Sigmoid colon (tissue), 7 donors: ENCODE data around the gene TBC1D16. TPM values are rescaled to one million over a fixed set of nuclear protein-coding genes. Genes with fewer than 3 reads are reported as not detected.
A peak's percentile ranks its signal among the peaks of the same experiment; 100 is the strongest.

Source experiments
- DNase-seq: peaks from one replicate; pipeline ENCODE4 v3.0.0-alpha.2; 2019
- H3K27ac ChIP-seq, 4 donors: fragments of 200-600 bp; sonication (generic); one replicate each; pipeline ENCODE4 v1.5.1; 2016 to 2019; ENCODE audit warnings: mild to moderate bottlenecking in 1 of 4
- H3K27me3 ChIP-seq, 3 donors: fragments of 200-600 bp; sonication (generic); one replicate each; pipeline ENCODE4 v1.5.1; 2019; ENCODE audit warnings: mild to moderate bottlenecking in 1 of 3
- H3K36me3 ChIP-seq, 4 donors: fragments of 200-600 bp; sonication (generic); one replicate each; pipeline ENCODE4 v1.5.1; 2016 to 2019
- H3K4me1 ChIP-seq, 4 donors: fragments of 200-600 bp; sonication (generic); one replicate each; pipeline ENCODE4 v1.5.1; 2017 to 2019
- H3K4me3 ChIP-seq, 4 donors: fragments of 200-600 bp; sonication (generic); one replicate each; pipeline ENCODE4 v1.5.1; 2017 to 2019; ENCODE audit warnings: mild to moderate bottlenecking in 2 of 4, moderate library complexity in 1 of 4
- H3K9me3 ChIP-seq, 4 donors: fragments of 200-600 bp in 3 of 4; sonication (generic) in 3 of 4; one replicate each; pipeline versions ENCODE4 v1.5.1 to v1.6.1; 2013 to 2019
- EP300 ChIP-seq, 4 donors: sonication (generic); formaldehyde crosslinking; IDR thresholded peaks; one replicate each; pipeline ENCODE4 v1.6.1; 2017; ENCODE audit warnings: antibody characterized with exemption in 4 of 4
- POLR2A ChIP-seq, 2 donors: fragments of 450-650 bp; IDR thresholded peaks; one replicate each; pipeline ENCODE4 v1.6.1; 2016; ENCODE audit warnings: antibody characterized with exemption in 2 of 2, mild to moderate bottlenecking in 2 of 2, moderate library complexity in 2 of 2
- POLR2AphosphoS5 ChIP-seq, 4 donors: sonication (generic); formaldehyde crosslinking; IDR thresholded peaks; one replicate each; pipeline ENCODE4 v1.6.1; 2017; ENCODE audit warnings: antibody characterized with exemption in 4 of 4
- WGBS, 2 donors: extraction: QIAGEN DNeasy Blood & Tissue Kit; methylation state at CpG; one replicate each; pipeline ENCODE4 v1.1.7; 2013; 5-methylcytosine and 5-hydroxymethylcytosine counted together
- intact Hi-C: fragments of 100-400 bp; cut with DNase I; formaldehyde crosslinking; loops from one replicate; pipeline ENCODE4 v1.15.1; 2023
- polyA plus RNA-seq, 3 donors: library from polyadenylated mRNA; stranded (reverse); fragments of 200-250 nt; gene quantifications; one replicate each; pipeline ENCODE4 v1.2.3, GENCODE V29; 2013
- total RNA-seq, 4 donors: library from RNA; depleted of rRNA; stranded (reverse); fragments of >200 nt; gene quantifications; one replicate each; pipeline ENCODE4 v1.1.0, GENCODE V29; 2016
- TF ChIP-seq, protein P1 (sequence below), 4 experiments: fragments of 450-650 bp in 3 of 4; fragments of 200-600 bp in 1 of 4; IDR thresholded peaks; one replicate each; pipeline ENCODE4 v1.5.1; 2016 to 2019; ENCODE audit warnings: antibody characterized with exemption in 4 of 4, mild to moderate bottlenecking in 3 of 4, moderate library complexity in 2 of 4
- donor health status: healthy with polysubstance abuse.
- donor health status: Bipolar disorder and iron deficiency.
- donor health status: healthy.

TBC1D16 gene
- total and polyA plus RNA-seq, 7 donors, result 3.6 to 21.9 (median 15.7) TPM

DNA sequence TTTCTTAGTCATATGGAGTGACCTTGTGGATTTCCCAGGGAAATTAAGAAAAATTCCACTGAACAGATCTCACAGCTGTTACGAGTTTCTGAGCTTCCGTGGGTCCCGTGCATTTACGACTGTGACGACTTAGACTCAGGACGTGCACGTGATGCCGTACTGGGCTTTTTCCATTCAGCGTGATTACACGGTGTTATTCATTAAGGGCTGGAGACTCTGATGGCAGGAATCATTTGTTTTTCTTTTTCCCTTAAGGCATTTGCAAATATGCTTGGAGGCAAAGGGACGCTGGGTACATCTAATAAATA is 57.2 kb downstream of the TBC1D16 start:
- peak; percentile 62 for DNase-seq
- peaks cover 0 to 24% (median 10%) of the 10 kb centered on the region in 4 donors for H3K4me1 ChIP-seq
- H3K9me3 ChIP-seq, result no peaks in the 10 kb centered on the region
- H3K4me3 ChIP-seq, result peak overlapping the region in 2 of 4 donors; percentile 15
- intact Hi-C loops, result no loop called here
- peak overlapping the region in 2 of 4 donors; percentile 47 to 57 for H3K27ac ChIP-seq
- 87 to 92% methylated on average over 11 of the region's 11 CpGs for WGBS, 2 donors
- no peaks in the 10 kb centered on the region for H3K36me3 ChIP-seq
- H3K27me3 ChIP-seq, result no peaks in the 10 kb centered on the region
- TF ChIP-seq EP300 (IDR thresholded peaks at IDR 0.05) (no peak), POLR2AphosphoS5 (IDR thresholded peaks at IDR 0.05) (no peak), POLR2A (IDR thresholded peaks at IDR 0.05) (no peak)
- TF ChIP-seq, protein P1, sequence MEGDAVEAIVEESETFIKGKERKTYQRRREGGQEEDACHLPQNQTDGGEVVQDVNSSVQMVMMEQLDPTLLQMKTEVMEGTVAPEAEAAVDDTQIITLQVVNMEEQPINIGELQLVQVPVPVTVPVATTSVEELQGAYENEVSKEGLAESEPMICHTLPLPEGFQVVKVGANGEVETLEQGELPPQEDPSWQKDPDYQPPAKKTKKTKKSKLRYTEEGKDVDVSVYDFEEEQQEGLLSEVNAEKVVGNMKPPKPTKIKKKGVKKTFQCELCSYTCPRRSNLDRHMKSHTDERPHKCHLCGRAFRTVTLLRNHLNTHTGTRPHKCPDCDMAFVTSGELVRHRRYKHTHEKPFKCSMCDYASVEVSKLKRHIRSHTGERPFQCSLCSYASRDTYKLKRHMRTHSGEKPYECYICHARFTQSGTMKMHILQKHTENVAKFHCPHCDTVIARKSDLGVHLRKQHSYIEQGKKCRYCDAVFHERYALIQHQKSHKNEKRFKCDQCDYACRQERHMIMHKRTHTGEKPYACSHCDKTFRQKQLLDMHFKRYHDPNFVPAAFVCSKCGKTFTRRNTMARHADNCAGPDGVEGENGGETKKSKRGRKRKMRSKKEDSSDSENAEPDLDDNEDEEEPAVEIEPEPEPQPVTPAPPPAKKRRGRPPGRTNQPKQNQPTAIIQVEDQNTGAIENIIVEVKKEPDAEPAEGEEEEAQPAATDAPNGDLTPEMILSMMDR (IDR thresholded peaks at IDR 0.05), result no peak

- intact Hi-C loops, result no loop called here
- Histone ChIP-seq H3K4me3 (peak overlapping the region in 2 of 4 donors; percentile 15), H3K27me3 (no peaks in the 10 kb centered on the region), H3K27ac (peak overlapping the region in 2 of 4 donors; percentile 47 to 57), H3K36me3 (no peaks in the 10 kb centered on the region), H3K4me1 (peaks cover 0 to 24% (median 10%) of the 10 kb centered on the region in 4 donors), H3K9me3 (no peaks in the 10 kb centered on the region)
- WGBS, 2 donors, result 93 to 94% methylated on average over 47 of the region's 47 CpGs
- TF ChIP-seq POLR2A (IDR thresholded peaks at IDR 0.05), result no peak
- no peak for TF ChIP-seq POLR2AphosphoS5 (IDR thresholded peaks at IDR 0.05)
- TF ChIP-seq, protein P1 (IDR thresholded peaks at IDR 0.05), result no peak
- TF ChIP-seq EP300 (IDR thresholded peaks at IDR 0.05), result no peak
- peak; percentile 63 for DNase-seq
These were observed 57.7 kb downstream of the TBC1D16 start for GRCh38 chr17:79977708-79978547.

DNA sequence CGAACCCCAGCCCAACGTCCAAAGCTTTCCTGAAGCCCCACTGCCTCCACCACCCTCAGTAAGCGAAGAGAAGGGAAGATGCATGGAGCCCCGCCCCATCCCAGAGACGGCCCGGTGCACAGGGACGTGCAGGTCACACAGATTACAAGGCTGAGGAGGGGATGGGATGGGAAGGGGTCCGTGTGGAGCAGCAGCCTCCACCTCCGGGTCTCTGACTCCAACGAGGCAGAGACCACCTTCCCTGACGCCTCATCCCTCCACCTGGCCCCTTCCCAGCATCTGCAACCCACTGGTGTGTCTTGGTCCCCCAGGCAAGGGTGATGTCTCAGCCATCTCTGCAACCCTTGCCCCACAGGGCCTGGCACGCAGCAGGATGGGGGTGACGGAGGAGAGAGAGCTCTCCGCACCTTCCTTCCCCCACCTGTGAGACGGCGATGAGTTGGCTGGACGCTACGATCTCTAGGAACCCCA is 58.5 kb downstream of the TBC1D16 start:
- Histone ChIP-seq H3K4me3 (no peak overlapping the region), H3K9me3 (no peaks in the 10 kb centered on the region), H3K36me3 (peaks cover 0 to 5% (median 0%) of the 10 kb centered on the region in 4 donors), H3K27ac (peak overlapping the region in 1 of 4 donors; percentile 47), H3K4me1 (peaks cover 0 to 23% (median 10%) of the 10 kb centered on the region in 4 donors), H3K27me3 (no peaks in the 10 kb centered on the region)
- intact Hi-C loops, result no loop called here
- peak; percentile 46 for DNase-seq
- WGBS, 2 donors, result 89 to 90% methylated on average over 18 of the region's 18 CpGs
- no peak for TF ChIP-seq EP300 (IDR thresholded peaks at IDR 0.05)
- TF ChIP-seq POLR2A (IDR thresholded peaks at IDR 0.05), result no peak
- TF ChIP-seq, protein P1 (IDR thresholded peaks at IDR 0.05), result no peak
- no peak for TF ChIP-seq POLR2AphosphoS5 (IDR thresholded peaks at IDR 0.05)

- intact Hi-C loops, result no loop called here
- Histone ChIP-seq H3K27me3 (no peaks in the 10 kb centered on the region), H3K27ac (no peak overlapping the region), H3K4me3 (no peak overlapping the region), H3K4me1 (peaks cover 0 to 16% (median 8%) of the 10 kb centered on the region in 4 donors), H3K9me3 (no peaks in the 10 kb centered on the region), H3K36me3 (peaks cover 0 to 13% (median 0%) of the 10 kb centered on the region in 4 donors)
- TF ChIP-seq POLR2AphosphoS5 (IDR thresholded peaks at IDR 0.05) (no peak), EP300 (IDR thresholded peaks at IDR 0.05) (no peak), POLR2A (IDR thresholded peaks at IDR 0.05) (no peak)
- TF ChIP-seq, protein P1 (IDR thresholded peaks at IDR 0.05), result no peak
- DNase-seq, result peak; percentile 41
- WGBS, 2 donors, result 92 to 96% methylated on average over 14 of the region's 14 CpGs
These were observed 59.2 kb downstream of the TBC1D16 start for GRCh38 chr17:79976451-79976850.
